RWPE1 (cell line): ENCODE measurements around the gene PITPNC1.
"Not testable (repeated sequence)": the region's sequence is repeated elsewhere in the genome, so short reads cannot be mapped to it uniquely, and the experiment has no call there.

Source experiments
- CTCF ChIA-PET: fragments of 350-600 bp; sonication (Branson Sonifier 250); formaldehyde crosslinking; extraction: SDS; loops from one replicate; lab custom pipeline; 2021; lab: Yijun Ruan, JAX
- POLR2A ChIA-PET: fragments of 400-600 bp; formaldehyde crosslinking; extraction: SDS; loops from one replicate; lab custom pipeline; 2020; ENCODE audit warnings: antibody characterized with exemption; ENCODE audit not compliant: low non-redundant PET; lab: Yijun Ruan, JAX
- DNase-seq: peaks from one replicate; pipeline ENCODE4 v3.0.0; 2012; ENCODE audit warnings: low spot score
- H3K27ac ChIP-seq: fragments of 450-650 bp; 2 replicates; pipeline ENCODE4 v1.5.1; 2017
- CTCF ChIP-seq: fragments of 450-650 bp; conservative IDR thresholded peaks from 2 replicates; pipeline ENCODE4 v1.5.1; 2017; ENCODE audit warnings: low read depth, mild to moderate bottlenecking

The PITPNC1 gene

GRCh38 chr17:67638871-67639270, 261.8 kb downstream of the PITPNC1 start:
- TF ChIP-seq CTCF: no peak
- ChIA-PET POLR2A (no interaction called here), CTCF (interaction anchor here (0.6 to 0.9 kb wide), 2 partner anchors 20 to 23 kb away, joined by 3 read pairs; no protein-coding TSS in a partner anchor)
- DNase-seq: no peak
- H3K27ac ChIP-seq: peak overlapping the region; percentile 77

GRCh38 chr17:67639555-67639954, 262.5 kb downstream of the PITPNC1 start:
- POLR2A ChIA-PET: no interaction called here

DNA sequence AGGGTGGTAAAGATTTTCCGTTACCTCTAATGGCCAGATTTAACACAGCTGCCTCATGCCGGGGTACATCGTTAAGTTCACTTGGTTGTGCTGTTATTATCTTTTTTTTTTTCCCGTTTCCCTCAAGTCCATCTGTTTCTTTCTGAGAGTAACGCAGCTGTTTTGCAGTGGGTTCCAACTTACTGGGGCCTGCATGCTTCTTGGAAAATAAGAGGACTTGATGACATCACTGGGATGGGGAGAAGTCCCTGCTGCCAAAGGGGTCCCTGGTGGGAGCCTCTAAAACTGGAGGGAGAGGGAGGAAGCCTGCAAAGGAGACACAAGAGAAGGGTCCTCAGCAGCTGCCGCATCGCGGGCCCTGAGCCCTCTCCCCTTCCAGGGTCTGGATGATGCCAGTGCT, 262.9 kb downstream of the PITPNC1 start:
- DNase-seq: no peak
- POLR2A ChIA-PET: no interaction called here
- CTCF ChIA-PET: interaction anchor here (0.6 to 1.1 kb wide), 3 partner anchors 15 to 807 kb away, joined by 3 read pairs; no protein-coding TSS in a partner anchor
- no peak overlapping the region for H3K27ac ChIP-seq
- TF ChIP-seq CTCF: no peak

More at GRCh38 chr17:67639555-67639954, 262.5 kb downstream of the PITPNC1 start:
- no peak overlapping the region for H3K27ac ChIP-seq
- CTCF ChIA-PET: interaction anchor here (0.7 to 1.1 kb wide), 3 partner anchors 15 to 265 kb away, joined by 3 read pairs; no protein-coding TSS in a partner anchor
- TF ChIP-seq CTCF: no peak
- DNase-seq: no peak

GRCh38 chr17:67642488-67642887, 265.4 kb downstream of the PITPNC1 start:
- CTCF ChIA-PET: no interaction called here
- no peak for TF ChIP-seq CTCF
- no peak for DNase-seq
- no peak overlapping the region for H3K27ac ChIP-seq
- POLR2A ChIA-PET: no interaction called here

- POLR2A ChIA-PET: no interaction called here
- no peak for DNase-seq
- H3K27ac ChIP-seq: no peak overlapping the region
- TF ChIP-seq CTCF: no peak
- CTCF ChIA-PET: interaction anchor here (0.6 kb wide), 1 partner anchor 219 kb away, joined by 3 read pairs; no protein-coding TSS in a partner anchor
These were observed 267.0 kb downstream of the PITPNC1 start for GRCh38 chr17:67644061-67644460.

GRCh38 chr17:67645195-67645594, 268.1 kb downstream of the PITPNC1 start:
- POLR2A ChIA-PET, DNase-seq, H3K27ac ChIP-seq: not testable (repeated sequence)
- CTCF ChIA-PET: interaction anchor here (0.7 kb wide), 1 partner anchor 698 kb away, joined by 3 read pairs; no protein-coding TSS in a partner anchor

DNA sequence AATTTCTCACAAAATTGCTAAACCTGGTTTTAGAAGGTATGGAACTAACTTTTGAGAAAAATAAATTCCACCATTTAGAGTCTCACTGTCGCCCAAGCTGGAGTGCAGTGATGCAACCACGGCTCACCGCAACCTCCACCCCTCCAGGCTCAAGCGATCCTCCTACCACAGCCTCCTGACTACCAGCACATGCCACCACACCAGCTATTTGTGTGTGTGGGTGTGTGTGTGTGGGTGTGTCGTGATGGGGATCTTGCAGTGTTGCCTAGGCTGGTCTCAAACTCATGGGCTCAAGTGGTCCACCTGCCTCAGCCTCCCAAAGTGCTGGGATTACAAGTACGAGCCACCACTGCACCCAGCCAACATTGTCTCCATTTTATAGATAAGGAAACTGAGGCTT, 269.4 kb downstream of the PITPNC1 start:
- CTCF ChIA-PET: no interaction called here
- DNase-seq: no peak
- POLR2A ChIA-PET: no interaction called here
- TF ChIP-seq CTCF: no peak
- H3K27ac ChIP-seq: no peak overlapping the region
